ENCODE results near the gene DHRS7. TPM values are rescaled to one million over a fixed set of nuclear protein-coding genes. Genes with fewer than 3 reads are reported as not detected.

DHRS7 gene
- total and polyA plus RNA-seq, 2 experiments from 2014 or later, result 39.3 to 39.4 TPM

- Mint-ChIP-seq H3K9me3 (no peaks in the 10 kb centered on the region), H3K4me1 (peaks cover 22% of the 10 kb centered on the region), H3K4me3 (peak overlapping the region; percentile 95; the same call in 2 of the 3 replicates), H3K27ac (no peak overlapping the region), H3K27me3 (ENCODE audit: insufficient read depth, low read depth, poor library complexity) (peaks cover 3% of the 10 kb centered on the region), H3K36me3 (ENCODE audit: low read depth) (no peaks in the 10 kb centered on the region; the same call in 2 of the 3 replicates)
- no peaks in the 10 kb centered on the region; the same call in 1 of the 2 replicates for H4K20me1 ChIP-seq (replicated peaks; ENCODE audit: insufficient read depth)
- no peak for ATAC-seq
- peaks cover 15% of the 10 kb centered on the region; the same call in 1 of the 2 replicates for H3K27me3 ChIP-seq (ENCODE audit: insufficient read depth)
- H3F3A ChIP-seq (replicated peaks; ENCODE audit: low read depth), result no peaks in the 10 kb centered on the region
- TF ChIP-seq ETS1 (IDR thresholded peaks at IDR 0.05), result no peak
- TF ChIP-seq POLR2AphosphoS5 (IDR thresholded peaks at IDR 0.05; ENCODE audit: low read depth), result no peak
- TF ChIP-seq NANOG (IDR thresholded peaks at IDR 0.05; ENCODE audit: borderline replicate concordance), result no peak
- TF ChIP-seq ZNF462 (CRISPR knock-in tag; IDR thresholded peaks at IDR 0.05), result no peak
- TF ChIP-seq EZH2phosphoT487 (IDR thresholded peaks at IDR 0.05; ENCODE audit: unreplicated experiment), result no peak
- no peak for TF ChIP-seq STAT1 (IDR thresholded peaks at IDR 0.05; ENCODE audit: unreplicated experiment)
- no peak for TF ChIP-seq REST (IDR thresholded peaks at IDR 0.05; ENCODE audit: unreplicated experiment)
- TF ChIP-seq ZNF114 (CRISPR knock-in tag; IDR thresholded peaks at IDR 0.05), result no peak
- TF ChIP-seq EZH2 (IDR thresholded peaks at IDR 0.05; ENCODE audit: low read depth, unreplicated experiment), result no peak
- TF ChIP-seq CREB1 (CRISPR knock-in tag; IDR thresholded peaks at IDR 0.05; ENCODE audit: low read depth), result no peak
- no peak for TF ChIP-seq CTCF (conservative IDR thresholded peaks at IDR 0.05; ENCODE audit: low read depth in 2 of 2)
- no peak for TF ChIP-seq JUNB (IDR thresholded peaks at IDR 0.05; ENCODE audit: unreplicated experiment)
- TF ChIP-seq ZNF331 (CRISPR knock-in tag; IDR thresholded peaks at IDR 0.05; ENCODE audit: low read depth), result no peak
- H2AFZ ChIP-seq, result no peak overlapping the region
- no peak overlapping the region for H3K27ac ChIP-seq (ENCODE audit: low read depth)
- DNase-seq (ENCODE audit: low spot score), result peak; percentile 36
- 0 out of 2 replicates have a peak, but pooled peaks cover 8% of the 10 kb centered on the region for H3K79me2 ChIP-seq (replicated peaks; ENCODE audit: insufficient read depth)
- H3K4me1 ChIP-seq (ENCODE audit: insufficient read depth), result peaks cover 28% of the 10 kb centered on the region
- no peaks in the 10 kb centered on the region for H3K9me2 ChIP-seq (ENCODE audit: insufficient read depth)
- peak overlapping the region; percentile 89; the same call in 1 of the 2 replicates for H3K4me2 ChIP-seq
- peak overlapping the region; percentile 67; the same call in 1 of the 2 replicates for H3K4me3 ChIP-seq
- no peaks in the 10 kb centered on the region for H3K36me3 ChIP-seq (ENCODE audit: insufficient read depth)
Measured at GRCh38 chr14:60163693-60164092, 1.5 kb downstream of the DHRS7 start.
